RWPE2 (cell line): ENCODE data around the gene MLXIPL.
"Not testable (repeated sequence)": the region's sequence is repeated elsewhere in the genome, so short reads cannot be mapped to it uniquely, and the experiment has no call there.

ENCODE experiments used
- ATAC-seq: fragments of 200-7000 bp; cut with Tn5 transposase; 3 replicates; pipeline ENCODE4 v1.9.1; 2021; ENCODE audit warnings: low read depth
- DNase-seq: peaks from one replicate; pipeline ENCODE4 v3.0.0-alpha.2; 2020; ENCODE audit warnings: low spot score
- H3K27ac ChIP-seq: fragments of 450-650 bp; 2 replicates; pipeline ENCODE4 v1.5.1; 2017; ENCODE audit warnings: mild to moderate bottlenecking; ENCODE audit not compliant: poor library complexity, severe bottlenecking
- H3K27me3 ChIP-seq: fragments of 250-450 bp; sonication (Bioruptor Pico); 2 replicates; pipeline ENCODE4 v1.5.1; 2021; ENCODE audit warnings: mild to moderate bottlenecking, moderate library complexity; ENCODE audit not compliant: insufficient read depth, poor library complexity, severe bottlenecking
- H3K36me3 ChIP-seq: fragments of 250-450 bp; sonication (Bioruptor Pico); 2 replicates; pipeline ENCODE4 v1.5.1; 2020; ENCODE audit warnings: low read depth, mild to moderate bottlenecking, moderate library complexity
- H3K4me1 ChIP-seq: fragments of 250-450 bp; sonication (Bioruptor Pico); 2 replicates; pipeline ENCODE4 v1.5.1; 2021; ENCODE audit warnings: mild to moderate bottlenecking, moderate library complexity; ENCODE audit not compliant: insufficient read depth, poor library complexity, severe bottlenecking
- H3K4me3 ChIP-seq: fragments of 250-450 bp; sonication (Bioruptor Pico); 2 replicates; pipeline ENCODE4 v1.5.1; 2021; ENCODE audit warnings: mild to moderate bottlenecking, moderate library complexity; ENCODE audit not compliant: severe bottlenecking
- H3K9me3 ChIP-seq: fragments of 250-450 bp; sonication (Bioruptor Pico); 2 replicates; pipeline ENCODE4 v1.5.1; 2021; ENCODE audit warnings: mild to moderate bottlenecking, moderate library complexity; ENCODE audit not compliant: severe bottlenecking
- CTCF ChIP-seq: fragments of 450-650 bp; IDR thresholded peaks from one replicate; pipeline ENCODE4 v1.5.1; 2017; ENCODE audit warnings: mild to moderate bottlenecking, moderate library complexity; ENCODE audit not compliant: poor library complexity, severe bottlenecking

The MLXIPL gene

GRCh38 chr7:73613954-73614735 is 10.2 kb downstream of the MLXIPL start:
- Histone ChIP-seq H3K9me3 (no peaks in the 10 kb centered on the region), H3K27me3 (no peaks in the 10 kb centered on the region), H3K36me3 (no peaks in the 10 kb centered on the region), H3K4me3 (no peak overlapping the region), H3K27ac (no peak overlapping the region), H3K4me1 (no peaks in the 10 kb centered on the region)
- no peak for DNase-seq
- no peak for ATAC-seq
- no peak for TF ChIP-seq CTCF

GRCh38 chr7:73612598-73613269 is 11.6 kb downstream of the MLXIPL start:
- no peak for DNase-seq
- Histone ChIP-seq H3K36me3 (no peaks in the 10 kb centered on the region), H3K27me3 (no peaks in the 10 kb centered on the region), H3K4me3 (no peak overlapping the region), H3K4me1 (no peaks in the 10 kb centered on the region), H3K27ac (no peak overlapping the region), H3K9me3 (no peaks in the 10 kb centered on the region)
- peak; percentile 7 for TF ChIP-seq CTCF
- ATAC-seq, result peak; percentile 50

GRCh38 chr7:73611017-73611555 is 13.2 kb downstream of the MLXIPL start:
- Histone ChIP-seq H3K4me3 (no peak overlapping the region), H3K27ac (no peak overlapping the region), H3K4me1 (no peaks in the 10 kb centered on the region), H3K27me3 (no peaks in the 10 kb centered on the region), H3K9me3 (no peaks in the 10 kb centered on the region), H3K36me3 (no peaks in the 10 kb centered on the region)
- DNase-seq (no peak), ATAC-seq (no peak)
- TF ChIP-seq CTCF, result no peak

- Histone ChIP-seq H3K27me3 (no peaks in the 10 kb centered on the region), H3K9me3 (no peaks in the 10 kb centered on the region), H3K4me1 (no peaks in the 10 kb centered on the region), H3K4me3 (no peak overlapping the region), H3K36me3 (no peaks in the 10 kb centered on the region), H3K27ac (no peak overlapping the region)
- DNase-seq (no peak), ATAC-seq (no peak)
- TF ChIP-seq CTCF, result no peak
Measured at GRCh38 chr7:73610105-73610504, 14.2 kb downstream of the MLXIPL start.

- H3K27ac ChIP-seq, H3K9me3 ChIP-seq, H3K4me3 ChIP-seq, DNase-seq, H3K27me3 ChIP-seq, H3K36me3 ChIP-seq, H3K4me1 ChIP-seq, ATAC-seq: not testable (repeated sequence)
Measured at GRCh38 chr7:73607692-73607983, 16.7 kb downstream of the MLXIPL start.
